Measurements from ENCODE around the gene PTPRG.

DNA sequence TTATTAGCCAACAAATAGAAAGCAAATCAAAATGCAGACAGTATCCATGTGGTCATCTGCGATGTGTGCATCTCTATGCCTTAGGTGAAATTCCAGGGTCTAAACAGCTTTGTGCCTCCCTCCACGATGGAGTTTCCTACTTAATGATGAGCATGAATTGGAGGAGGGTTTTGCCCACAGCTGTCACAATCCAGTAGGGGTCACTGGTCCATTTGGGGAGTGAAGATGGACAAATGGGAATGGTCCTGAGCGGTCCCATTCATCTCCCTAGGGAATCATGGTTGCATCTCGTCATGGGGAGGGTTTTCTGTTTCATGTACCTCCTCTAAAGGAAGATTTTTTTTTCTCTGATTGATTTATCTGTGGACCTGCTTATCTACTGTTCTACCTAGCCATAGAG, 358.0 kb downstream of the PTPRG start:
- TF ChIP-seq SIN3A (IDR thresholded peaks at IDR 0.05; ENCODE audit: borderline replicate concordance, insufficient read depth, low read length) (no peak), POLR2AphosphoS5 (IDR thresholded peaks at IDR 0.05; ENCODE audit: low read depth, low read length) (no peak), TAF1 (IDR thresholded peaks at IDR 0.05; ENCODE audit: borderline replicate concordance, insufficient read depth, low read length) (no peak), FOXP2 (optimal IDR thresholded peaks at IDR 0.05; ENCODE audit: borderline replicate concordance, extremely low read depth, extremely low read length, insufficient read depth) (no peak)
- TF ChIP-seq, protein P1, sequence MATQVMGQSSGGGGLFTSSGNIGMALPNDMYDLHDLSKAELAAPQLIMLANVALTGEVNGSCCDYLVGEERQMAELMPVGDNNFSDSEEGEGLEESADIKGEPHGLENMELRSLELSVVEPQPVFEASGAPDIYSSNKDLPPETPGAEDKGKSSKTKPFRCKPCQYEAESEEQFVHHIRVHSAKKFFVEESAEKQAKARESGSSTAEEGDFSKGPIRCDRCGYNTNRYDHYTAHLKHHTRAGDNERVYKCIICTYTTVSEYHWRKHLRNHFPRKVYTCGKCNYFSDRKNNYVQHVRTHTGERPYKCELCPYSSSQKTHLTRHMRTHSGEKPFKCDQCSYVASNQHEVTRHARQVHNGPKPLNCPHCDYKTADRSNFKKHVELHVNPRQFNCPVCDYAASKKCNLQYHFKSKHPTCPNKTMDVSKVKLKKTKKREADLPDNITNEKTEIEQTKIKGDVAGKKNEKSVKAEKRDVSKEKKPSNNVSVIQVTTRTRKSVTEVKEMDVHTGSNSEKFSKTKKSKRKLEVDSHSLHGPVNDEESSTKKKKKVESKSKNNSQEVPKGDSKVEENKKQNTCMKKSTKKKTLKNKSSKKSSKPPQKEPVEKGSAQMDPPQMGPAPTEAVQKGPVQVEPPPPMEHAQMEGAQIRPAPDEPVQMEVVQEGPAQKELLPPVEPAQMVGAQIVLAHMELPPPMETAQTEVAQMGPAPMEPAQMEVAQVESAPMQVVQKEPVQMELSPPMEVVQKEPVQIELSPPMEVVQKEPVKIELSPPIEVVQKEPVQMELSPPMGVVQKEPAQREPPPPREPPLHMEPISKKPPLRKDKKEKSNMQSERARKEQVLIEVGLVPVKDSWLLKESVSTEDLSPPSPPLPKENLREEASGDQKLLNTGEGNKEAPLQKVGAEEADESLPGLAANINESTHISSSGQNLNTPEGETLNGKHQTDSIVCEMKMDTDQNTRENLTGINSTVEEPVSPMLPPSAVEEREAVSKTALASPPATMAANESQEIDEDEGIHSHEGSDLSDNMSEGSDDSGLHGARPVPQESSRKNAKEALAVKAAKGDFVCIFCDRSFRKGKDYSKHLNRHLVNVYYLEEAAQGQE (IDR thresholded peaks at IDR 0.05; ENCODE audit: insufficient read depth in 1 of 2, low read depth in 2 of 2, low read length in 2 of 2) = no peak

Data from PFSK-1 (cell line).